ENCODE data around the gene C16orf54. TPM values are rescaled to one million over a fixed set of nuclear protein-coding genes. Genes with fewer than 3 reads are reported as not detected.

C16orf54 gene
- total and polyA plus RNA-seq, 2 experiments from 2014 or later, result 3.2 TPM; not detected in 1

GRCh38 chr16:29727452-29727851, 18.3 kb downstream of the C16orf54 start:
- no peaks in the 10 kb centered on the region; the same call in 2 of the 3 replicates for H3K9me3 Mint-ChIP-seq
- TF ChIP-seq POLR2AphosphoS5 (IDR thresholded peaks at IDR 0.05; ENCODE audit: low read depth) (no peak), ZNF114 (CRISPR knock-in tag; IDR thresholded peaks at IDR 0.05) (no peak), ETS1 (IDR thresholded peaks at IDR 0.05) (no peak), REST (IDR thresholded peaks at IDR 0.05; ENCODE audit: unreplicated experiment) (no peak), JUNB (IDR thresholded peaks at IDR 0.05; ENCODE audit: unreplicated experiment) (no peak), STAT1 (IDR thresholded peaks at IDR 0.05; ENCODE audit: unreplicated experiment) (no peak), CTCF (conservative IDR thresholded peaks at IDR 0.05; ENCODE audit: low read depth in 2 of 2) (no peak), ZNF331 (CRISPR knock-in tag; IDR thresholded peaks at IDR 0.05; ENCODE audit: low read depth) (no peak), EZH2 (IDR thresholded peaks at IDR 0.05; ENCODE audit: low read depth, unreplicated experiment) (no peak), ZNF462 (CRISPR knock-in tag; IDR thresholded peaks at IDR 0.05) (no peak), NANOG (IDR thresholded peaks at IDR 0.05; ENCODE audit: borderline replicate concordance) (no peak), EZH2phosphoT487 (IDR thresholded peaks at IDR 0.05; ENCODE audit: unreplicated experiment) (no peak), CREB1 (CRISPR knock-in tag; IDR thresholded peaks at IDR 0.05; ENCODE audit: low read depth) (no peak)
- no peak overlapping the region for H3K27ac Mint-ChIP-seq
- no peaks in the 10 kb centered on the region for H3K9me2 ChIP-seq (ENCODE audit: insufficient read depth)
- H3K27me3 ChIP-seq (ENCODE audit: insufficient read depth), result no peaks in the 10 kb centered on the region
- no peak overlapping the region; the same call in 2 of the 3 replicates for H3K4me3 Mint-ChIP-seq
- H3K79me2 ChIP-seq (replicated peaks; ENCODE audit: insufficient read depth), result peaks cover 71% of the 10 kb centered on the region
- no peak overlapping the region for H2AFZ ChIP-seq
- H3F3A ChIP-seq (replicated peaks; ENCODE audit: low read depth), result peaks cover 48% of the 10 kb centered on the region
- DNase-seq (ENCODE audit: low spot score) (no peak), ATAC-seq (no peak)
- H3K4me3 ChIP-seq, result no peak overlapping the region
- peaks cover 12% of the 10 kb centered on the region for H3K27me3 Mint-ChIP-seq (ENCODE audit: insufficient read depth, low read depth, poor library complexity)
- H3K36me3 Mint-ChIP-seq (ENCODE audit: low read depth), result peaks cover 90% of the 10 kb centered on the region
- H3K27ac ChIP-seq (ENCODE audit: low read depth), result peak overlapping the region; percentile 66; the same call in 1 of the 2 replicates
- H3K4me1 ChIP-seq (ENCODE audit: insufficient read depth), result no peaks in the 10 kb centered on the region
- H3K4me2 ChIP-seq, result no peak overlapping the region
- H4K20me1 ChIP-seq (replicated peaks; ENCODE audit: insufficient read depth), result peaks cover 70% of the 10 kb centered on the region
- H3K4me1 Mint-ChIP-seq, result peaks cover 27% of the 10 kb centered on the region
- peaks cover 47% of the 10 kb centered on the region for H3K36me3 ChIP-seq (ENCODE audit: insufficient read depth)

Measured in GM23338 (cell line).